Cortex of kidney (tissue), 1 donor: ENCODE data around the gene SERBP1.
"Not testable (repeated sequence)": the region's sequence is repeated elsewhere in the genome, so short reads cannot be mapped to it uniquely, and the experiment has no call there.

Source experiments
- DNase-seq: peaks from one replicate; lab custom pipeline; 2025; lab: John Stamatoyannopoulos, UW

SERBP1 gene

DNA sequence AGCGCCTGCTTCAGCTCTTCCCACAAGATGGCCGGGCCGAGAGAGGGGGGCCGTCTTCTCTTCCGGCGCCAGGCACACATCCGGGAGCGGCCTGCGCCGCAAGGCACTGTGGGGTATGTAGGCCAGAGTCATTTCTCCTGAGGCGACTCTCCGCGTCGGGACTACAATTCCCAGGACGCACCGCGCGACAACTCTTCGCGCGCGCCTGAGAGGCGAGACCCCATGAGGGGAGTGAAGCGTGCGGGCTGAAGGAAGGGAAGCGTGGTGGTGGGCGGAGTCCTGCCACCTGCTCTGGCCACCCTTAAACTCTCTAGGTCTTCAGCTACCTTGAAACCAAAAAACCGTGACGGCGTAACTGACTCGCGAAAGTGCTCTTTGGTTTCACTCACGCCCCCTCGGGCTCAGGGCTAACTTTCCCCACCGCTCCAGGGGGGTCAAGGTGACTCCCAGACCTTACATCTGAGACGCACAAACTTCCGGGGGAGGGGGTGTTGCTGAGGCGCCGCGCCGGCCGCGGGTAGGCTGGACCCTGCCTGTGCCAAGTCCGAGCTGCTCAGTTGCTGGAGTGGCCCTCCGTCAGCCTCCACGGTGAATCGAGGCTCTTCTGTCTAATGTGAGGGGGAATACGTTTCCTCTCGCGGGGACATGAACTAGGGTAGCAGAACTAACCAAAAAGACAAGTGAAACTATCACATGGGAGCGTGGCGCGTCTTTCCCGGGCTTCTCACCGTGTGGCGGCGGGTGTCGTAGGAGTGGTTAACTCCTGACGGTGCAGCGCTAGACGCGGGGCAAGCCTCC, at the start of gene SERBP1:
Gene SERBP1 (minus strand): TSS at position 45 of the 798 bp plus-strand sequence. CDS start 102 bp downstream, outside the sequence.
- peak; percentile 38 for DNase-seq

DNA sequence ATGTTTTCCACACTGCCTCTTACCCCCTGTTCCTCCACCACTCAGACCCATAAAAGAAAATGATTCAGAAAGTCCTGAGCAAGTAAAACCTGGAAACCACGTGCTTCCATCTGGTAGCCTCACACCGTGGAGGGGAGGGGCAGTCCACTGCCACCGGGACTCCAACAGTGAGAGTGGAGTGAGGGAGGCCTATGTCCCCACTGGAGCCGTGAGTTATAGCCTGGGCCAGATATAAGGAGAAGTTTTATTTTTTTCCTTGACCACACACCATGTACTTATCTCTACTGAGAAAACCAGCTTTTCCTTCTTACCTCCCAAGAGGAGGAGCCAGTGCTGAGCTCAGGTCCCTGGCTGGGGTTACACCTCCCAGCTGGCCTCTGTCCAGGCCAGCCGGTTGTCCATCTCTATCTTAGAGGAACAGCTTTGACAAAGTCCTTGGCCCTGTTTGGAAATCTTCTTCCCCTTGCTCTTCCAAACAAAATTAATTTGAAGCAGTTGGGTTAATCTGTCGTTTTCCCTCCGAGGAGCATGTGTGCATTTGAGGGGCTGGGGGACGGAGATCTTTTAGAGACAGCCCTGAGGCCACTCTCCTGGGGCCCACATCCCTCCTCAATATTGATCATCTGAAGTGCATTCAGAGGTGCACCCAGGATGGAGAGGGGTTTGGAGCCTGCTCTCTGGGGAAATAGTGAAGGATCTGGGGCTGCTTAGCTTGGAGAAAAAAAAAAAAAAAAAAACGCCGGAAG, 49.1 kb upstream of the SERBP1 start:
- DNase-seq: no peak

DNA sequence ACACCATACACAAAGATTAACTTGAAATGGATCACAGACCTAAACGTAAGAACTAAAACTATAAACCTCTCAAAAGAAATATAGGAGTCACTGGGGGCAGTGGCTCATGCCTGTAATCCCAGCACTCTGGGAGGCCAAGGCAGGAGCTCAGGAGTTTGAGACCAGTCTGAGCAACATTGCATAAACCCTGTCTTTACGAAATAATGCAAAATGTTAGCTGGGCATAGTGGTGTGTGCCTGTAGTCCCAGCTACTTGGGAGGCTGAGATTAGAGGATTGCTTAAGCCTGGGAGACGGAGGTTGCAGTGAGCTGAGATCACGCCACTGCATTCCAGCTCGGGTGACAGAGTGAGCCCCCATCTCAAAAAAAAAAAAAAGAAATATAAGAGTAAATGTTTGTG, 46.7 kb upstream of the SERBP1 start:
- no peak for DNase-seq

DNA sequence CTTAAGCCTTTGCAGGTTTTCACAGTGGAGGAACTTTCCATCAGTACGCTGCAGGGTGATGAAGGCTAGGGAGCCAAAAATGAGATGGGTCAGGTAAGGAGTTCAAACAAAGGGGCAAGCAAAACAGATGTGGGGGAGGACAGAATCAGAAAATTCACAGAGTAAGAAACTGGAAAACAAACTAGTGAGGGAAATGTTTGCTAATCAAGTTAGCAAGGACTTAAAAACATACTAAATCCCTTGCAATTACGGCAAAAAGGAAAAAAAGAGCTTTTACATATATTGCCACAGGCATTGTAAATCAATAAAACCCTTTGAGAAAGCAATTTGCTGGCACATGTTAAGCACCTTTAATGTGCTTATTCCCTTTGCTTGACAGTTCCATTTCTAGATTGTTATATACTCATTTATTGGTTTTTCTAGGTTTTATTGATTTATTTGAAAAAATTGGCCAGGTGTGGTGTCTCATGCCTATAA, 45.8 kb upstream of the SERBP1 start:
- DNase-seq: no peak

DNA sequence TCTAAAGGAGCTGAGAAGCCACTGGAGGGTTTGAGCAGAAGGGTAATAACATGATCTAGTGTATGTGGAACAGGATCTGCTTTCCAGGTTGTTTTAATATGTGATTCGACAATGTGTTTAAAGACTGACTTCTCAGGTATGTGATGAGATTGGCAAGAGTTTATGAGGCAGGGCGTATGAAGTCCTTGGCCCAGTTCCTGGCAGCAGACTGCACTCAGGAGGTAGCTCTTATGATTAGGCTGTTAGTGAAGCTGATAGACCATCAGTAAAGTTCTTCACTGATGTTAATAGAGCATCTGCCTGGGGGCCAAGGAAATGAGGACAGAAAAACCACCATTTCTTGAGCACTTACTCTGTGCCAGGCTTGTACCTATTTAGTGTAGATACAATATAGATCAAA, 41.9 kb upstream of the SERBP1 start:
- DNase-seq: no peak

DNA sequence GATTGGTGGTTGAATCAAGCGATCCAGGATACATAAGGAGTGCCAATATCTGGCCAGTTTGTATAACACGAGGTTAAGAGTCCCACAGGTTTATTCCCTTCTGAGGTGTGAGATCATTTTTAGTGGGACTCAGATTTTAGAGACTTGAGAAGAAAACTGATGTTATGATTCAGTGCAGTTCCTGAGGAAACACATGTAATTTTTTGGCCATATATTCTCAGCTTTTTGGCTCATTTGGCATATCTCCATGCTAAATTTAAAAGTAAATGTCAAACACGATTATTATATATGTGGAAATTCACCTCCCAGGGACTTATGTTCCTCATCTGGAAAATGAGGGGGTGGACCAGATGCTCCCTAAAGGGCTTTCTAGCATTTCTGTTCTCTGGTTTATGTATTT, 39.2 kb upstream of the SERBP1 start:
- DNase-seq: no peak

DNA sequence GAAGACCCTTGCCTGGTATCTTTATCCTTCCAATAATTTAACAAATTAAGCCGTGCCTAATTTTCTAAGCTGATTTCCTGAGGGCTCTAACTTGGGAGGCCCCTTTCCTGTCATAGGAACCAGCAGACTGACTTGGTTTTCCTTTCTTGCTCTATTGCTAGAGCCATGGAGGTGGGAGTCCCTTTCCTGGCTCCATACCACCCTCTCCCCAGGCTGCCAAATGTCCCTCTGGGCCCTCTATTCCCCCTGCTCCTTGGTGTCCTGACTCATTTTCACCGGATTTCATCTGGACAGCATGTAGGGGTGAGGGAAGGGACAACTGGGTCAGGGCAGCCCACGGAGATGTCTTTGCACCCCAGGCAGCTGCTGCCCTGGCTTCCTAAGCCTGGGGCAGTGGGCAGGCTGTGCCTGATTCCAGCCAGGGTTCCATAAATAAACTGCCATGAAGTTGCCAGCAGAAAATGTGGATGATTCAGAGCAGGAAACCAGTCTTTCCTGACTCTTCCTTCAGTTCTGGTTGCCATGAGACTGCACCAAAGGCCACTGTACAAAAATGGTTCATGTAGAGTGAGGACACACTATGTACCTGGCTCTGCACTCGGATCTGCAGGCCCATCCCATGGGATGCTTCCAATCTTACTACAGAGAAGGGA, 38.0 kb upstream of the SERBP1 start:
- DNase-seq: no peak

DNA sequence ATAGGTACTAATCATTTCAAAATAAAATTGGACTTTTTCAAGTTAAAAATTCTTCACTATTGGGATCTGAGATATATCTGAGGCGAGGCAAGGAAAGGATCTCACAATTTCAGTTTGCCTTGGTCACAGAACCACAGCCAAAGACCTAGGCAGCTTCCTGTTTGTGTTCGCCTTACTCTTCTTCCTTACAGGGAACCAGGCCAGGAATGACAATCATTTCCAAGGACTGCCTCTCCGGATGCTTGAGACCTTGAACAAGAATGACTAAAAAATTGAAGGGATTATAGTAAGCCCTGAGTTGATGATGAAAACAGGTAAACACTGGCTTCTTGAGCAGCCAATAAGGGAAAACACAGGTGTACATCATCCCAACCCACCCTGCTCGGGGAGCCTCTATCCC, 35.2 kb upstream of the SERBP1 start:
- DNase-seq: no peak

DNA sequence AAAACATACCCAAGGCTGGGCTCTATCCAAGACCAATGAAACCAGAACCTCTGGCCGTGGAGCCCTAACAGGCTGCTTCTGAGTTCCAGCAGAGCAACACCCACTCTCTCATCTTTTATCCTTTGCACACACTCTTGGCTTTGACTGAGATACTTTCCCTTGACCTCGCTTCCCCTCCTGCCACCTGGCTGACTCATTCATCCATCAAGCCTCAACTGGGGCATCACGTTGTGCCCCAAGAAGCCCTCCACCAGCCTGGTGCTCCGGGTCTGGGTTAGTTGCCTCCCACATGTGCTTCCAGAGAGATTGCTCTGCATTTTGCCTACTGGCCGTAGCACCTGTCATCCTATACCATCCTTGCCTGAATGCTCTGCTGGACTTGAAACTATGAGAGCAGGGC, 34.5 kb upstream of the SERBP1 start:
- no peak for DNase-seq

DNA sequence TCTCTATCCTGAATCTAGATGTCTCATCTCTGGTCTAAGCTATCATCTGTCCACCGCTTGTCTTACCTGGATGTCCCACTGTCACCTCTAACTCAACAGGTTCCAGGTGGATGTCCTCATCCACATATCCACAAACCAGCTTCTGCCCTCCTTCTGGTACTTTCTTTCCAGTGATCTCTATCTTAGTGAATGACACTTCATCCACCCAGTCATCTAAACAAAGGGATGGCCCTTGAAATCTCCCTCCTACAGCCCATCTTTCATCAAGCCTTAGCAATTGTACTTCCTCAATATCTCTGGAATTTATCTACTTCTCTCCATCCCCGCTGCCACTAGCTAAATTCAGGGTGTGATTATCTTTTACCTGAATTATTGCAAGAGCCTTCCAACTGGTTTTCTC, 33.9 kb upstream of the SERBP1 start:
- no peak for DNase-seq

DNA sequence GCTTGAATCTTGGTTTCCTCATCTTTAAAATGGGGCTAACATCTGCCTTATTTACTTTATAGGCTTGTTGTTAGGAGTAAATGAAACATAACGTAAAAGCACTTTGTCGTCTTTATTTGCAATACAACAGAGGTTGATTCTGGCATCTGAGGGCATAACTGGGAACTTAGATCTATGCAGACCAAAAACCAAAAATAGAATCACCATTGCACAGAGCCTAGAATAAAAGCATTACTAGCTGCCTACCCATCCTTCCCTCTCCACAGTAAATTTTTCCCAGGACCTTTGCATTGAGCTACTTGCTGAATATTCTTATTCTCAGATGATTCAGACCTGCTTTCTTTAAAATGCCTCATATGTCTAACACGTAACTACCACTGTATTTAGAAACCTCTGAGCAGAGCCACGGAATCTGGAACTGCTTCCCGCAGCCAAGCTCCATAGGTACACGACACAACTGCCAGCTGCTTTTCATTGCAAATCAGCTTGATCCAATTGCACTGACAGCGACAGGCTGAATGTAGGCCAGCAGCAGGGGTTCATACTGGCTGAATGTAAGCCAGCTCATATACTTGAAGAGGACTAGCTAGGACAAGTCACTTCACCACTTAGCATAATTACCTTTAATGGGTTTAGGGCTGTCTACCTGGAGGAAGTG, 33.2 kb upstream of the SERBP1 start:
- no peak for DNase-seq

DNA sequence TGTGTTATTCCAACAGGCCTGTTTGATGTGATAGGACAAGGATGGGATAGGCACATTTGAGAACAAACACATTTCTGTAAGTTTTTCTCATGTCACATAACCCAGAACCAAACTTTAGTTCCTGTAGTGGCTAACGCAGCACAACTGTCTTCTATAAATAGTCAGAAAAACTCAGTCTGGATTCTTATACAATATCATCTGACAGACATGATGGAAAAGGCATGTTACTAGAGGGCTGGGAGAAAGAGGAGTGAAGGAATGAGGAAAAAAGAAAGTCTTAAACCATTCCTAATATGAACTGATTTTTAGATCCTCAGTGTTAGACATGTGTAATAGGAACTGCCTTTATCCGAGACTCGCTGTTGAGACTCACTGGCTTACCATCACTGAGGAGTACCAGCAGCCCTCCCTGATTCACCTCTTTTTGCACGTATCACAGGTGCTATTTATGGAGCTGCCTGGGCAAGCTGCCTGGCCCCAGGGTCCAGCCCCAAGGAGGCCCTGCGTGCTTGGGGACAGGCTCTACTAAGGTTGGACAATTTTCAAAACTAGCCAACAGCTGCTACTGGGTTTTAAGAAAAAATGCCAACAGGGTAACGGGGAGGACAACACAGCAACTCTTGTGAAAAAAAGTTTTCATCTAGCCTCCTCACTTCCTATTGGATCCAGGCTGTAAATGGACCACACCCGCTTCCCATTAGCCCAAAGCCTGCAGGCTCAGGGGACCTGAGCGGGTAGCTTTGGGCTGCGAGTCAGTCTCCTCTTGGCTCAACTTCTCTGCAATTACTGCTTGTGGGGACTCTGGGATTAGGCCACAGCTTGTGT, 30.7 kb upstream of the SERBP1 start:
- no peak for DNase-seq

DNA sequence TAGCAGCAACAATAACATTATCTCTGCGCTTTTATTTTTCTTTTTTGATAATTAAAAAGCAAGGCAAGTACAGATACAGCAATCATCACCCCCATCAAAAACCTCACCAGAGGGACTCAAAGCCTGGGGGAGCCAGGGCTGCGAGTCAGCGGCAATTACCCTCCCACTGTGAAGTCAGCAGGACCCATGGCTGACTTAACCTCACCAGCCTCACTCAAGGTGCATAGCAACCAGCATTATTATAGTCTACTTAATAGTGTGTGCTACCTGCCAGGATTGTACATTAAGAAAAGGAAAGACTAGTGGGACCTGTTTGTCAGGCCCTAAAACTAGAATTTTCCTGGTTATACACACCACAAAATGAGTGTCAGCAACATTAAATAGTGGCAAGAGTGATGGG, 28.9 kb upstream of the SERBP1 start:
- no peak for DNase-seq

DNA sequence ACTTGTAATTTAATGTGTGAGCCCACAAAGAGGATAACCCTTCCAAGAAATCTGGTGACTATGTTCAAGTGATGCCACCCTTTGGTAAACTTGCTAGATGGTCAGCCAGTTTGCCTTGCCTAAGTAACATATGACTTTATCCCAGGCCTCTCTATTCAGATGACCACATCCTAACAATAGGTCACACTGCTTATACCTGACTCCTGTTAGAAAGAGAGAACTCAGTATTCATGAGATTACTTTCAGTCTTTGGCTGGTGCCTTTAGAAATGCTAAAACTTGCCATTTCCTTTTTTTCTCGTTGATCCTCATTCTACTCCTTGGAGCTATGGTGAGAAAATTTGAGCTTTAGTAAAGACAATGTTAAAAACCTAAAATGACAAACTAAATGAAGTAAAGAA, 28.5 kb upstream of the SERBP1 start:
- no peak for DNase-seq

DNA sequence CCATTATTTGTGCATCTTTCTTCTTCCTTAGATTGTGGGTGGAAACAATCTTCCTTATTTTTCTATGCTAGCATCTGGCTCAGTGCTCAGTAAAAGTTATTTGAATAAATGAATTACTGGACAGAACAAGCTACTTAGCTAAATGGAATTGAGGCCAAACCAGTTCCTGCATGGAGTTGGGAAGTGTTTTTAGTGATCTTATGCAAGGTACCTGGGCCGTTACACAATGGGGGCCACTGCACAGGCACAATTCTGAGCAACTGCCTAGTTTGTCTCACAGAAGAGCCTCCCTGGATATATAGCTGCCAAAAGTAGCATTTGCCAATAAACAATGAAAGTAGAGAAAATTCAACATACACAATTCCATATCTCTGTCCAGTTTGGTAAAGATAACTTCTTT, 27.0 kb upstream of the SERBP1 start:
- no peak for DNase-seq

DNA sequence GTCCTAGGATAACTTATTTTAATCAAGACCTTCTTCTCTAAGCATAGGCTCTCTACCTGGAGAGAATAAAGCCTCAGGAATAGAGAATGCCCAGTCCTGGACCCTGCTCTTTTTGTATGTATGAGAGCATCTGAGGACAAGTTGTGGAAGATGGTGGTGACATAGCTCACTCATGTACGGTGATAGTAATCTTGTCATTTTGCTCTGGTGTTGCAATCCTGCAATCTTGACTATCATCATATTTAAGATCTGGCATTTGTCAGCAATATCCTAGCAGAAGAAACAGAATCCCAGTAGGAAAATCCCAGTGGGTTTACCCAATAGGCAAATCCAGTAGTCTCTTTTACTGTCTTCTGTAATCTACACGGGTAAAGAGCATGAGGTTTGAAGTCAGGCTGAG, 21.6 kb upstream of the SERBP1 start:
- no peak for DNase-seq

DNA sequence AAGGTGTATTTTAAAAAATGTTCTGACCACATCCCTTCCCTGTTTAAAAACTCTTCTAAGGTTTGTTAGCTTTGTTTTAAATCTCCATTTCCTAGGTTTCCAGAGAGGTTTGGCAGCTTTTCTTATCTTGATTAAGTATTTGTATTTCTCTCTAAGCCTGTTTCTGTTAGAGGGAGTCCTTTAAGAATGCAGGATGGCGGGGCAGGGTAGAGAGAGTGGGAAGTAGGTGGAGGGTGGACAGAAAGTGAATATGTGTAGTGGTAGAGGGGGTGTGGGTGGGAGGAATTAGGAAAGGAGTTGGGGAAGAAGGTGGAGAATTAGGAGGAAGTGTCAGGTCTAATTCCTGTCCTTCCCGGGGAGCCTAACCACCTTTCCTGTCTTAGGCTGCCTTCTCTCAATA, 21.2 kb upstream of the SERBP1 start:
- DNase-seq: no peak

DNA sequence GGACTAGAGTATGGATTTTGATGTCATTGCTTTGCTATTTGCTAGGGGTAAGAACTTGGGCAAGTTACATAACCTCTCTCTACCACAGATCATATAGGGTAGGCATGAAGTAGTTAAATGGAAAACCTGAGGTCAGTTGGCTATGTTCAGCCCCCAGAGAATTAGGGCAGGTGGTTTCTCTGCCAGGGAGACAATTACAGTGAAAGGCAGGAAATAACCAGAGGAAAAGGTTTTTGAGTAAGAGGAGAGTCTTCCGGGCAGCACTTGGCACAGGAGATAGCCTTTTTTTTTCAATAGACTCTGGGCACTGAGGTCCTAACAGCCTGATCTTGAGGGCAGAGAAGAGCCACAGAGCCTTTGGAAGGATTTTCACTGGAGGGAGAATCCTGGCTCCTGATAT, 16.7 kb upstream of the SERBP1 start:
- DNase-seq: no peak

DNA sequence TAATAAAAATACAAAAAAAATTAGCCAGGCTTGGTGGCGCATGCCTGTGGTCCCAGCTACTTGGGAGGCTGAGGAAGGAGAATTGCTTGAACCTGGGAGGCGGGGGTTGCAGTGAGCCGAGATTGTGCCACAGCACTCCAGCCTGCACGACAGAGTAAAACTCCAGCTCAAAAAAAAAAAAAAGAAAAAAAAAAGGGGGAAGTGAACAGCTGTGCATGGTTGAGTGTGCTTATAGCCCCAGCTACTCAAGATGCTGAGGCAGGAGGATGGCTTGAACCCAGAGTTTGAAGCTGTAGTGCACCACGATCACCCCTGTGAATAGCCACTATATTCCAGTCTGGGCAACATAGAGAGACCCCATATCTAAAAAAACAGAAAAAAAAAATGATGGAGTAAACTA, 15.8 kb upstream of the SERBP1 start:
- not testable (repeated sequence) for DNase-seq

DNA sequence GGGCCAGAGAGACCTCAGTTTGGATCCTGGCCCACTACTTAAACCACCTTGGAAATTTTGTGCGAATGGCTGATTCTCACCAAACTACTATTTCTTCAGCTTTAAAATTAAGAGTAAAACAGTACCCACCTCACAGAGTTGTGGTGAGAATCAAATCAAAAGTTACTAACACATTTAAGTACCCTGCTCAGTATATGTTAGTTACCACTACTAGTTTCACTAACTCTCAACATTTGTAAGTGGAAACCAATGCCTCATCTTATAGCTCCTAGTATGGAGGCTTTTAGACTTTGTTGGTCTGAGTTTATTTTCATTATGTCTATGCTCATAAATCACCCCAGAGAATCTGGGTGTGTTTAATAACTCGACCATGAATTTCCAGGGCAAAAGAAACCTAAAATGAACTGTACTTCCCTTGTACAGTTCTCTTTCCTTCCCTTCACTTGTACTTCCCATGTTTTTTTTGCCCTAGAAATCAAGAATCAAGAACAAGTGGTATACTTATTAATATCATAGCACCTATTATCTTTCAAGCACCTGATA, 11.6 kb upstream of the SERBP1 start:
- DNase-seq: no peak

DNA sequence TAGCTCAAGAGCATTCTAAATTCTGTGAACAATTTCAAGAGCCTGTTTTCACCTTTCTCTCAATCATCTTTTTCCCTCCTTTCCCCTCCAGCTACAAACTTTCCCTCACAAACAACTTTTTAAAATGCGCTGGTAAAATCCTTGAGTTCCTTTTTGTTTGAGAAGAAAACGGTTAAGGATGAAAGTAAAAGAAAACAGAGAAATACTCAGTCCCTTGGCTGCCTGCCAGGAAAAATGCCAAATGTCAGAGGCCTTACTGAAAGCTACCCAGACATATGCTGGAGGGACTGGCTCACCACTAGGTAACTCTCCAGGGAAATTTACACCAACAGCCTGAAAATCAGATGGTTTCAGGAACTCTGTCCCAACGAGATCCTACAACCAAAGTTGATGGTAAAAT, 11.0 kb upstream of the SERBP1 start:
- DNase-seq: no peak
